HepG2 (cell line): ENCODE data around the gene ALDH3B1. TPM values are rescaled to one million over a fixed set of nuclear protein-coding genes. Genes with fewer than 3 reads are reported as not detected.

Experiments used
- ARNT2 ChIP-seq: sonication (generic); formaldehyde crosslinking; IDR thresholded peaks from 2 replicates; pipeline ENCODE4 v1.8.0; 2022; ENCODE audit warnings: mild to moderate bottlenecking, low read depth, missing genetic modification reagents, moderate library complexity
- ARNTL ChIP-seq: sonication (generic); formaldehyde crosslinking; IDR thresholded peaks from 2 replicates; pipeline ENCODE4 v1.4.0; 2020; ENCODE audit warnings: mild to moderate bottlenecking, missing genetic modification reagents
- FOXP1 ChIP-seq, 2 experiments: fragments of 450-650 bp in 1 of 2; IDR thresholded peaks; 2 replicates each; pipeline ENCODE4 v1.6.1; 2017 to 2018; ENCODE audit warnings: antibody characterized with exemption in 1 of 2
- KAT2B ChIP-seq: fragments of 150-350 bp; IDR thresholded peaks from 2 replicates; pipeline ENCODE4 v1.6.1; 2014; ENCODE audit warnings: low read depth, low read length, borderline replicate concordance
- MEIS1 ChIP-seq: sonication (generic); formaldehyde crosslinking; IDR thresholded peaks from 2 replicates; pipeline ENCODE4 v1.9.0; 2021; ENCODE audit warnings: mild to moderate bottlenecking, missing genetic modification reagents, moderate library complexity, borderline replicate concordance
- MNT ChIP-seq: fragments of 450-650 bp; IDR thresholded peaks from 2 replicates; pipeline ENCODE4 v1.6.1; 2016
- PRDM10 ChIP-seq: sonication (generic); formaldehyde crosslinking; IDR thresholded peaks from 2 replicates; pipeline ENCODE4 v1.4.0; 2020; ENCODE audit warnings: low read depth, missing genetic modification reagents
- SMAD3 ChIP-seq: sonication (generic); formaldehyde crosslinking; IDR thresholded peaks from 2 replicates; pipeline ENCODE4 v1.4.0; 2020; ENCODE audit warnings: missing genetic modification reagents
- TARDBP ChIP-seq: sonication (generic); formaldehyde crosslinking; IDR thresholded peaks from 2 replicates; pipeline ENCODE4 v1.8.0; 2022; ENCODE audit warnings: mild to moderate bottlenecking, missing genetic modification reagents
- ZFP36L1 ChIP-seq: sonication (generic); formaldehyde crosslinking; IDR thresholded peaks from 2 replicates; pipeline ENCODE4 v1.8.0; 2022; ENCODE audit warnings: mild to moderate bottlenecking, missing genetic modification reagents, moderate library complexity
- ZHX1 ChIP-seq: sonication (generic); formaldehyde crosslinking; IDR thresholded peaks from 2 replicates; pipeline ENCODE4 v1.8.1; 2022; ENCODE audit warnings: low read depth, mild to moderate bottlenecking, missing genetic modification reagents
- ZMYM3 ChIP-seq: sonication (generic); formaldehyde crosslinking; IDR thresholded peaks from 2 replicates; pipeline ENCODE4 v1.5.1; 2020; ENCODE audit warnings: mild to moderate bottlenecking, missing genetic modification reagents
- ZNF18 ChIP-seq: sonication (generic); formaldehyde crosslinking; IDR thresholded peaks from 2 replicates; pipeline ENCODE4 v1.8.0; 2022; ENCODE audit warnings: mild to moderate bottlenecking, missing genetic modification reagents; ENCODE audit not compliant: insufficient replicate concordance
- ZNF331 ChIP-seq: sonication (generic); formaldehyde crosslinking; IDR thresholded peaks from 2 replicates; pipeline ENCODE4 v1.4.0; 2020; ENCODE audit warnings: missing genetic modification reagents
- ZNF580 ChIP-seq: IDR thresholded peaks from 2 replicates; pipeline ENCODE4 v1.6.1; 2016; ENCODE audit warnings: low read depth, borderline replicate concordance
- polyA plus RNA-seq, 8 experiments: library from polyadenylated mRNA; depleted of rRNA in 3 of 8; stranded (reverse) in 7 of 8; unstranded in 1 of 8; fragments of >200 nt; fragmentation: Illumina TruSeq in 4 of 8; extraction: Trizol in 4 of 8; gene quantifications; 2 replicates each; pipeline versions ENCODE4 v1.2.1 to v1.2.3, GENCODE V29; 2011 to 2016; ENCODE audit warnings: low read depth in 4 of 8, missing spikeins in 1 of 8, mixed read lengths in 1 of 8; ENCODE audit not compliant: insufficient read depth in 1 of 8
- total RNA-seq, 5 experiments: library from RNA; depleted of rRNA; stranded (reverse); fragments of >200 nt; fragmentation: Illumina TruSeq; extraction: Trizol; gene quantifications; 2 replicates each; pipeline ENCODE4 v1.2.3, GENCODE V29; 2016; ENCODE audit warnings: low read depth in 1 of 5

The ALDH3B1 gene
- total and polyA plus RNA-seq, 2 of the 13 experiments (the other 11 are each of a cell fraction or from before 2014, with no cell fraction given) = 4.0 to 6.7 TPM

- no peak for TF ChIP-seq FOXP1 (IDR thresholded peaks at IDR 0.05)
- TF ChIP-seq FOXP1 (CRISPR knock-in tag; IDR thresholded peaks at IDR 0.05) = no peak
- no peak for TF ChIP-seq TARDBP
- no peak for TF ChIP-seq SMAD3
- 0 out of 2 replicates have a peak, but pooled peaks have one; percentile 29 for TF ChIP-seq ZFP36L1 (CRISPR knock-in tag)
- TF ChIP-seq PRDM10 (CRISPR knock-in tag) = peak; percentile 62; the same call in 1 of the 2 replicates
- no peak for TF ChIP-seq MNT
- peak; percentile 15; the same call in 1 of the 2 replicates for TF ChIP-seq ZMYM3
- TF ChIP-seq KAT2B = no peak
- peak; percentile 44; the same call in 1 of the 2 replicates for TF ChIP-seq ARNT2
- 0 out of 2 replicates have a peak, but pooled peaks have one; percentile 26 for TF ChIP-seq ZHX1 (CRISPR knock-in tag)
- no peak for TF ChIP-seq ZNF18 (CRISPR knock-in tag)
- no peak for TF ChIP-seq ARNTL
- peak; percentile 54; the same call in 1 of the 2 replicates for TF ChIP-seq ZNF580 (CRISPR knock-in tag)
- peak; percentile 78; the same call in 1 of the 2 replicates for TF ChIP-seq ZNF331 (CRISPR knock-in tag)
- TF ChIP-seq MEIS1 = no peak; the same call in 1 of the 2 replicates
Observed at GRCh38 chr11:68010090-68011041, at the start of gene ALDH3B1 (continued).
